K562 (cell line): ENCODE data around the gene TNFAIP8L2. TPM values are rescaled to one million over a fixed set of nuclear protein-coding genes. Genes with fewer than 3 reads are reported as not detected.

Source experiments
- CBFA2T2 ChIP-seq: fragments of 450-650 bp; conservative IDR thresholded peaks from 2 replicates; pipeline ENCODE4 v1.6.1; 2017; ENCODE audit warnings: mild to moderate bottlenecking
- CHD7 ChIP-seq: fragments of 200-600 bp; sonication (generic); IDR thresholded peaks from one replicate; pipeline ENCODE4 v1.6.1; 2012; ENCODE audit warnings: mild to moderate bottlenecking, low read depth, low read length, inconsistent platforms
- MGA ChIP-seq: fragments of 450-650 bp; IDR thresholded peaks from 2 replicates; pipeline ENCODE4 v1.6.1; 2016; ENCODE audit warnings: mild to moderate bottlenecking, moderate library complexity
- polyA plus RNA-seq, 8 experiments: library from polyadenylated mRNA; depleted of rRNA in 4 of 8; stranded (reverse) in 5 of 8; unstranded in 3 of 8; fragments of >200 nt; fragmentation: Nextera tagmentation in 2 of 8; fragmentation: Illumina TruSeq in 1 of 8; extraction: Ambion mirVana in 2 of 8; extraction: Trizol in 1 of 8; gene quantifications; 2 replicates each; pipeline versions ENCODE4 v1.2.1 to v1.2.3, GENCODE V29; 2011 to 2014; ENCODE audit warnings: inconsistent platforms in 1 of 8, missing spikeins in 1 of 8
- total RNA-seq, 7 experiments: library from RNA; depleted of rRNA in 6 of 7; stranded (reverse); fragments of >200 nt in 6 of 7; fragmentation: Illumina TruSeq in 2 of 7; extraction: Trizol in 2 of 7; gene quantifications; 2 replicates each; pipeline versions ENCODE4 v1.2.1 to v1.2.3, GENCODE V29; 2011 to 2021; ENCODE audit warnings: low replicate concordance in 1 of 7

Gene TNFAIP8L2
- total and polyA plus RNA-seq, 9 of the 15 experiments (the other 6 are each of a cell fraction or from before 2014, with no cell fraction given), result 0.05 to 1.7 (median 0.52) TPM

- TF ChIP-seq MGA (no peak), CHD7 (no peak), CBFA2T2 (no peak)
Observed at GRCh38 chr1:151113877-151114276, 42.6 kb upstream of the TNFAIP8L2 start (continued).
